GM18951 (cell line): Measurements from ENCODE around the gene B3GNT8.
"Not testable (repeated sequence)": the region's sequence is repeated elsewhere in the genome, so short reads cannot be mapped to it uniquely, and the experiment has no call there.

ENCODE experiments used
- POLR2A ChIP-seq: IDR thresholded peaks from 4 replicates; pipeline ENCODE4 v1.6.1; 2011; ENCODE audit warnings: mild to moderate bottlenecking; ENCODE audit not compliant: insufficient read length, insufficient read depth; ENCODE audit errors: extremely low read depth
- in situ Hi-C: fragments of 300-500 bp; cut with MboI; formaldehyde crosslinking; loops from one replicate; pipeline ENCODE4 v1.12.0; 2022; ENCODE audit warnings: low sequenced_read_pairs, mixed read lengths, inconsistent platforms; ENCODE audit not compliant: unreplicated experiment

The B3GNT8 gene

GRCh38 chr19:41426952-41427646, at the start of gene B3GNT8:
Gene B3GNT8 (minus strand): TSS chr19:41427374. CDS start chr19:41426778, 596 bp downstream.
- in situ Hi-C loops = no loop called here
- TF ChIP-seq POLR2A = no peak

GRCh38 chr19:41476583-41476982, 49.4 kb upstream of the B3GNT8 start:
- in situ Hi-C loops = no loop called here

GRCh38 chr19:41463257-41464256, 36.4 kb upstream of the B3GNT8 start:
- in situ Hi-C loops = not testable (repeated sequence)

More at GRCh38 chr19:41476583-41476982, 49.4 kb upstream of the B3GNT8 start:
- no peak for TF ChIP-seq POLR2A

GRCh38 chr19:41462497-41462896, 35.3 kb upstream of the B3GNT8 start:
- TF ChIP-seq POLR2A = no peak
- in situ Hi-C loops = no loop called here

- in situ Hi-C loops = no loop called here
- no peak for TF ChIP-seq POLR2A
Observed at GRCh38 chr19:41457241-41457640, 30.1 kb upstream of the B3GNT8 start.

- in situ Hi-C loops = no loop called here
- TF ChIP-seq POLR2A = no peak
Observed at GRCh38 chr19:41456342-41456918, 29.3 kb upstream of the B3GNT8 start.

GRCh38 chr19:41455936-41456335, 28.8 kb upstream of the B3GNT8 start:
- TF ChIP-seq POLR2A = no peak
- in situ Hi-C loops = no loop called here

GRCh38 chr19:41452584-41453275, 25.6 kb upstream of the B3GNT8 start:
- no peak for TF ChIP-seq POLR2A
- in situ Hi-C loops = no loop called here

GRCh38 chr19:41449865-41450178, 22.6 kb upstream of the B3GNT8 start:
- in situ Hi-C loops = loop anchor here (5.0 kb wide), 1 partner anchor 107 kb away; no protein-coding TSS in a partner anchor

GRCh38 chr19:41449079-41449864, 22.1 kb upstream of the B3GNT8 start:
- in situ Hi-C loops = loop anchor here (5.0 kb wide), 1 partner anchor 108 kb away; no protein-coding TSS in a partner anchor
- TF ChIP-seq POLR2A = no peak

More at GRCh38 chr19:41449865-41450178, 22.6 kb upstream of the B3GNT8 start:
- TF ChIP-seq POLR2A = no peak

GRCh38 chr19:41447732-41448332, 20.7 kb upstream of the B3GNT8 start:
- TF ChIP-seq POLR2A = no peak
- in situ Hi-C loops = loop anchor here (5.0 kb wide), 1 partner anchor 109 kb away; no protein-coding TSS in a partner anchor

GRCh38 chr19:41445575-41445974, 18.4 kb upstream of the B3GNT8 start:
- in situ Hi-C loops = loop anchor here (5.0 kb wide), 1 partner anchor 112 kb away; no protein-coding TSS in a partner anchor
- no peak for TF ChIP-seq POLR2A
